Activated CD4-positive, CD25-positive, alpha-beta regulatory T cell treated with anti-CD3 and anti-CD28 coated beads, Interleukin-2, amount 50 U/mL, for 72 hours (primary cell): ENCODE measurements around the gene CRB1.

Experiments used
- DNase-seq: peaks from one replicate; pipeline ENCODE4 v3.0.0; 2021

The CRB1 gene

GRCh38 chr1:197268012-197268411 lies at the start of gene CRB1:
Gene CRB1 (plus strand): TSS chr1:197268252. CDS start chr1:197268413, 161 bp downstream.
- DNase-seq, result no peak

DNA sequence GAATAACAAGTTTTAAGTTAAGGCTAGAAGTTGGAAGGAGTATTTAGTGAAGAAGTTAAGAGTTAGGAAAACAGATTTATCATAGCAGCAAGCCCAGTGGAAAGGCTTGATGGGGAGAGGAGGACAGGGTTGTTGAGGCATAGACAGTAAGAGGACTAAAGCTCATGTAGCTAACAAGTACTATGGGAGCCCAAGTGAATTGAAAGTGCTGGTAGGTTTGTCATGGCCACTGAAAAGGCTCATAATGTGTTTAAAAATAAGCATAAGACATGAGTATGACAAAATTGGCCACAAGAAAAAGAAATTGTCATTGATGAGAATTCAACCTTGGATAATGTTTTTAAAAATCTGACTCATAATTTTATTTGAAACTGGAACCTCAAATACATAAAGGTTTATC lies 49.2 kb upstream of the CRB1 start:
- no peak for DNase-seq

- DNase-seq, result no peak
Measured at GRCh38 chr1:197222025-197222685, 45.9 kb upstream of the CRB1 start.

- DNase-seq, result no peak
Measured at GRCh38 chr1:197222780-197223179, 45.3 kb upstream of the CRB1 start.

- DNase-seq, result no peak
Measured at GRCh38 chr1:197224160-197224559, 43.9 kb upstream of the CRB1 start.

DNA sequence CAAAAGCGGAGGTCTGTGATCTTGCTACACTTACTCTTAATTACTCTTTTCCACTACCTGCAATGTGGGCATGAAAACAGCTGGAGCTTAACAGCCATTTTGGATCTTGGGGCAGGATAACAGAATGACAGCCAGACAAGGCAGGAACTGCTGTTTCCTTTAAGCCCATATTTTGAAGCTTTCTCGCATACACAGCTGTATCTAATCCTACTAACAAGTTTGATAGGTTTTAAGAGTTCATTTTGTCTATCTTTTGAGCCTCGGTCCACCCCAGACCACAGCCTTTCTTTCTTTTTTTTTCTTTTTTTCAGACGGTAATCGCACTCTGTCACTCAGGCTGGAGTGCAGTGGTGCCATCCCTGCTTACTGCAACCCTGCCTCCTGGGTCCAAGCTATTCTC lies 42.4 kb upstream of the CRB1 start:
- DNase-seq, result no peak

DNA sequence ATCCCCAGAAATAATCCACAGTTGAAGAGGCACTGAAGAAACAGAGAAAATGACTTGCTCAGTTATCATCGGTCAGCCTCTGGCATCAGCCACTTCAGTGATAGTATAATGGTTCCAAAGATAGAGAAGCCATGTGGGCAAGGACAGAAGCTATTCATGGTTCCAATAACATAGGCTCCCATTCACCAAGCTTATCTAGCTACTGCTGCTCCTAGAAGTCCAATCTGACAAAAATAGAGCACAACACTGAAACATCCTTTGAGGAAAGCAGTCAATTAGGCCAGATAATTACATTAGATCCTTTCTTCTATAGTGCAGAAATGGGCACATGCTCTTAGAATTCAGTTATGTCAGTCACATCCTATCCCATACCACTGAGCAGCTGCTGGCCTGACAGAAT lies 33.5 kb upstream of the CRB1 start:
- no peak for DNase-seq

DNA sequence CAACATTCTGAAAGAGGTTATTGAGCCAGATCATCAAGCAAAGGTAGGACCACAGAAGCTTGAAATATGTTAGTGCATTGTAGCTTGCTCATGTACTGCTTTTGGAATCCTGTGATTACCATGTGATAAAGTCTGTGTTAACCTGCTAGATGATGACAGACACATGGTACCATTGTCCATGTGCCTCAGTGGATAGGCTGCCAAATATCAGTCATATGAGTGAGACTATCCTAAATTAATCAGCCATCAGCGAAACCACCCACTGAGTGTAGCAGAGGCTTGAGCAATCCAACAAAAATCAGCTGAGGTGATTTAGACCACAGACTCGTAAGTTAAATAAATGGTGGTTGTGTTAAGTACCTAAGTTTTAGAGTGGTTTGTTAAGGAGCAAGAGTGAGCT lies 32.7 kb upstream of the CRB1 start:
- no peak for DNase-seq

- no peak for DNase-seq
Measured at GRCh38 chr1:197247465-197247864, 20.6 kb upstream of the CRB1 start.

DNA sequence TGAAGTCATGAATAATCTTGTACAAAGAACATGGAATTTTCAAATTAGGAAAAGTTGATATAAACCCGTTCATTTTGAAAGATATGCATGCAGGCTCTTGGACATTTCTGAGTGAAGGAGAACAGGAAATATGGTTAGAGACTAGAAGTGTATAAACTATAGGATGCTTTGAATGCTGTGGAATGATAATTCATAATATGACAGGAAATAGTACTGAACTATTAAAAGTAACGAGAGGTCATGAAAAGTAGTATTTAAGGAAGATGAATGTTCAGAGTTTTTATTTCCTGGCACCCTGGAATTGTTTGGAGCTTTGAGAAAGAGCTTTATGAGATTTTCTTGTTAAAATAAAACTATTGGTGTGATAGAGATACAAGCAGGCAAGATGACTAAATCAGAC lies 18.7 kb upstream of the CRB1 start:
- DNase-seq, result no peak

- no peak for DNase-seq
Measured at GRCh38 chr1:197250616-197251015, 17.4 kb upstream of the CRB1 start.

DNA sequence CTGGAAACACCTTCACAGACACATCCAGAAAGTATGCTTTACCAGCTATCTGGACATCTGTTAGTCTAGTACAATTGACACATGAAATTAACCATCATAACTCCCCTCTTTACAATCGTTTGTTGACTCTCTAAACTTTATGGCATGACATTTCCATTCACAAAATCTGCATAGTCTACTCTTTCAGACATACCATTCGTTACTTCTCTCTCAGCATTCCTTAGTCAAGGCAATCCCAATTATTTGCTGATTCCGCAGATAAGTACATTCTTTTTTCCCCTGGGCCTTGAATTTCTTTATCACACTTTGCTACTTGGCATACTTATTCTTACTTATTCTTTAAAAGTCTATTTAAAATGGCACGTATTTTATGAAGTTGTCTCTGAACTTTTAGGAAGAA lies 15.1 kb upstream of the CRB1 start:
- DNase-seq, result no peak

DNA sequence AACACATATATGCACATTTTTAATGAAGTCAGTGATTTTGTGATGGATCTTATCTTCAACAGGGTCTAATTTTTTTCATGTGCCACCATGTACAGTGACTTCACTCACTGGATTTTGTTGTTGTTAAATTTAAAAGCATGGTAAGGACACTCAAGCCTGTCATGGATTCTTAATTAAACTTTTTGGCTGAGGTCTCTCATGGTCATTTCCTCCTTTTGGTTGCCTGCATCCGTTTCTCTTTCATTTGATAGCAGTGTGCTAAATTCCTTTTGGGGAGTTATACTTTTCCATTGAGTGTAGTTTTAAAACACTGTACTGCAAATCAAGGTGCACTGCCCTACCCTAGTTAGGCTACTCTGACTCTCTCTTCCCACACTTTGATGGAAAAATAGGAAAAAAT lies 13.2 kb upstream of the CRB1 start:
- DNase-seq, result no peak

GRCh38 chr1:197264936-197265567 lies 3.0 kb upstream of the CRB1 start:
- no peak for DNase-seq

GRCh38 chr1:197269053-197269452 lies 1.0 kb downstream of the CRB1 start:
- no peak for DNase-seq

GRCh38 chr1:197272791-197273190 lies 4.7 kb downstream of the CRB1 start:
- DNase-seq, result no peak

DNA sequence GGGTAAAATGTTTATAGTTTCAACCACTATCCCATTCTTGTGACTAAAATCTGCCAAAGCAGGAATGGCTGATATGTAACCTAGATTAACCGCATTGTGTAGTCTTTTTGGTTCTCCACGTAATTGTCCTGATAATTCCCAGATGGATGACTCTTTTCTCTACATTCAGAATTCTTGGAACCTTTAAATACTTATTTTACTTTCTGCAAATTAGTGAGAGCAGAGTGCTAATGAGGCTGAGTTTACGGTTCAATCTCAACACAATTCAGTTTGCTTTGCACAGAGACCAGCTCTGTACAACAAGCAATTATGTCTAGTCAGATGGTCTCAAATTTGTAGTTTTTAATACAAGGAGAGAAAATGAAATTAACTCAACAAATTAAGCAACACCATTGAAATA lies 9.1 kb downstream of the CRB1 start:
- no peak for DNase-seq

DNA sequence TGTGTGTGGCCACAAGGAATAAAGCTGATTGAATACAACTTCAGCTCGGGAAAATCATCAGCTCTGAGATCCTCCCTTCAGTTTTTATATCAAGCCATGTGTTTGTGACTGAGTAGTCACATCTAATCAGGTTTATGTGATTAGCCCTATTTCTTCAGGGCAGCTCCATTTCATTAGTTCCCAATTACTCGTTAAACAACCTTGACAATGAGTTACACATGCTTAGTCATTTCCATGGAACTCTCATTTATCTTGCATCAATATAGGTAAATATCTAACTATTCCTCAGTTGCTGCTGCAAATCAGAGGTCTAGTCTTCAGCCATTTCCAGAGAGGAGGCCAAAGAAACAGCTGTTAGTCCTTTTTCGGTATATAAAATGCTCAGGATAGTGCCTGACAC lies 16.3 kb downstream of the CRB1 start:
- DNase-seq, result no peak

DNA sequence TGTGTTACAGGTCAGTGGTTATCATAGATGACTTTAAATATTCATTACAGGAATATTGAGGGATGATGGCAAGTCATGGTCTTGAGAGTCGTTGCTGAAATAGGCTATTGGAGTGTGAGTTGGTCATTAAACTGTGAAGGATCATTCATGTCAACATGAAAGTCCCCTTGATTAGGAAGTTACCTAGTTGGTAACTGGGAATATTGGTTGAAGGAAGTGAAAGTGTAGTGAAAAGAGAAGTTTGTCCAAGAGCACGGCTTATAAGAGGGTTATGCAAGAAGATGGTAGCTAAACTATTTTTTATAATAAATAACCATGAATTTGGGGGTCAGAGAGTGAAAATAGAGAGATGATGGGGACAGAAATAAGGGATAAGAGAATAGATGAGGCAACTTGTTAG lies 16.9 kb downstream of the CRB1 start:
- no peak for DNase-seq

DNA sequence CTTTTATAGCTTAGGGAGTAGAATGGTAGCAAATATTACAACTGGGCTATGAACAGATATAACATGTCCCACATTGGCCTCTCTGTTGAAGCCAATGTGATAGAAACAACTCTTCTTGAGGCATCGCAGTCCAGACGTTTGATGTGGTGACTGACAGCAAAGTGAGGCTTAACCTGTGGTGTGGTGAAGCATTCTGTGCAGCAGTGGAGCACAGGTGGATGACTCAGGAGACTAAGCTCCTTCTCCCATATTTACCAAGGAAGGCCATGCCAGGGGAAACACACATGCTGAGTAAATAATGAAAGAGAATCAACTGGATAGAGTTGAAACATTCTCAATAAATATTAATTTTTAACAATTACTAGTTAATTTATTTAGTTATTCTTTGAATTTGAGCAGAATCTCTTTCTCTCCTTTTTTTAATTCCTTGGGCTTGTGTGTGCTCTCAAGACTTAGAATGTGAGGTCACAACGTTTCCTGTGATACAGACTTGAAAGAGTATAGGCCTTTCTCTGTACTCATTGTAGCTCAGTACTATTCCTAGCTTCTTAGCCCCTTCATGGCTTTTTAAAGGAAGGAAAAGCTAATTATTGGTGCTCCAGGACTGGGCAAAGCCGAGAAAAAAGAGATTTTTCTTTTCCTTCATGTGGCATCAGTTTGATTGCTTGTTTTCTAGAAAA lies 17.6 kb downstream of the CRB1 start:
- DNase-seq, result no peak

DNA sequence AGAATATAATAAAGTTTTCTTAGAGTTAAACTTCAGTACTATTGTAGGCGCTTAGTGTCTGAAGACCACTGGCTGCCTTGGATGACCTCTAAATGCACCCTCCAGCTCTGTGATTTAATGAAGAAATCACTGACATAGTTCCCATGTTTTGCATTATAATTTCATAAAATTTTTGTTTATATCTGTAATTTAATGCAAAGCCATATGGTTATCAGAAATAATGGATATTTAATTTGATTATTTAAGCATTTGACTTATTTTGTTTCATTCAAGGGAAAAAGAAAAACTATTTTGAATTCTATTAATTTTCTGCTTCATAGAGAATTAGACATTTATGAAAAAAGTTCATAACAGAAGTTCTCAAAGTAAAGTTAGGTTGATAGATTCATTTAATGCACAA lies 18.6 kb downstream of the CRB1 start:
- no peak for DNase-seq

GRCh38 chr1:197287863-197288262 lies 19.8 kb downstream of the CRB1 start:
- DNase-seq, result no peak

GRCh38 chr1:197302775-197303174 lies 34.7 kb downstream of the CRB1 start:
- no peak for DNase-seq

DNA sequence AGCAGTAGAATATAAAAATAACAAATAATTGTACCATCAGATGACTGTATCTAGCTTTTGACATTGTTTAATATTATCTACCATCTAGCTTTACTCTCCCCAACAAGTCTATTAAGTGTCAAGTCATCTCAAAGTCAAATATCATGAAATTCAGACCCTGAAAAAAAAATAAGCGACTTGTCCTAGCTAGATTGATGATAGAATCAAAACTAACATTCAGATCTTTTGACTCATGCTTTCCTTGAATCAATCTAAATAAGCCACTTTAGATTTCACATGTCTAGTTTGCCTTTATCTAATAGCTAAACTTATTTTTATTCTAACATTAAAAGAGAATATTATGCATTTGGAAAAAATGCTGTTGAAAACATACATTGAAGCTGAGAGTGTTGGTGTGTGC lies 35.4 kb downstream of the CRB1 start:
- DNase-seq, result no peak
